ENCODE results near the gene DST.

- no peak for TF ChIP-seq EP300 (IDR thresholded peaks at IDR 0.05)
- no peak for TF ChIP-seq CTCF (IDR thresholded peaks at IDR 0.05)
- peak in 1 of 2 donors; percentile 16 for TF ChIP-seq POLR2AphosphoS5 (IDR thresholded peaks at IDR 0.05)
Measured at GRCh38 chr6:56509031-56509430, 133.7 kb downstream of the DST start.

All from esophagus muscularis mucosa (tissue), 4 donors.